BLaER1 (cell line): ENCODE results near the gene FAM53A.

Experiments used
- H3K27ac ChIP-seq: shearing (Covaris generic); formaldehyde crosslinking; 2 replicates; pipeline ENCODE4 v1.8.1; 2022
- H3K27me3 ChIP-seq: shearing (Covaris generic); formaldehyde crosslinking; 2 replicates; pipeline ENCODE4 v1.8.1; 2022
- H3K36me3 ChIP-seq: shearing (Covaris generic); formaldehyde crosslinking; 2 replicates; pipeline ENCODE4 v1.8.1; 2022
- H3K4me1 ChIP-seq: shearing (Covaris generic); formaldehyde crosslinking; 2 replicates; pipeline ENCODE4 v1.8.1; 2022
- H3K4me2 ChIP-seq: shearing (Covaris generic); formaldehyde crosslinking; 2 replicates; pipeline ENCODE4 v1.8.1; 2022
- H3K4me3 ChIP-seq: shearing (Covaris generic); formaldehyde crosslinking; 2 replicates; pipeline ENCODE4 v1.8.1; 2022
- H3K9ac ChIP-seq: shearing (Covaris generic); formaldehyde crosslinking; 2 replicates; pipeline ENCODE4 v1.8.1; 2022
- H3K9me3 ChIP-seq: shearing (Covaris generic); formaldehyde crosslinking; 2 replicates; pipeline ENCODE4 v1.8.1; 2022
- H4K20me1 ChIP-seq: shearing (Covaris generic); formaldehyde crosslinking; 2 replicates; pipeline ENCODE4 v1.8.1; 2022
- Cebpa-rat ChIP-seq: shearing (Covaris generic); IDR thresholded peaks from 2 replicates; pipeline ENCODE4 v1.8.1; 2022

FAM53A gene

DNA sequence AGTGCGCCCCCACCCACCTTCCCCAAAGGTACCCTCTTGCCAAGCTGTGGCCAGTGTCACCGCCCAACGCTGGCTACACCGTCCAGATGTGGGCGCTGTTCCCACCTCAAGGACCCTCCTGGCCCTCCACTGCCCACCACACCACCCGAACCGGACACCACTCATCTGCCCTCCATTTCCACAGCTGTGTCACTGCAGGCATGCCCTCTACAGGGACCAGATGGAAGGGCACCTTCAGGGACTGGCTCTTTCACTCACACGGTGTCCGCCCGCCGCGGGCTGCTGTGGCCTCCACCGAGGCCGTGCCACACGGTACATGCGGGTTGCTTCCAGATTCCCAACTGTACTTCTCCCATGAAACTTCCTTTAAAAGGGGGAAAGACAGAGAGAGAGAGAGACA, 87.7 kb downstream of the FAM53A start:
- peaks cover 5% of the 10 kb centered on the region for H3K36me3 ChIP-seq
- peaks cover 19% of the 10 kb centered on the region for H3K9me3 ChIP-seq
- peaks cover 75% of the 10 kb centered on the region for H3K4me1 ChIP-seq
- no peak for TF ChIP-seq Cebpa-rat
- no peaks in the 10 kb centered on the region for H3K27me3 ChIP-seq
- no peak overlapping the region for H3K9ac ChIP-seq
- H4K20me1 ChIP-seq = no peaks in the 10 kb centered on the region
- no peak overlapping the region for H3K4me3 ChIP-seq
- H3K27ac ChIP-seq = no peak overlapping the region
- H3K4me2 ChIP-seq = peak overlapping the region; percentile 90; the same call in 1 of the 2 replicates

DNA sequence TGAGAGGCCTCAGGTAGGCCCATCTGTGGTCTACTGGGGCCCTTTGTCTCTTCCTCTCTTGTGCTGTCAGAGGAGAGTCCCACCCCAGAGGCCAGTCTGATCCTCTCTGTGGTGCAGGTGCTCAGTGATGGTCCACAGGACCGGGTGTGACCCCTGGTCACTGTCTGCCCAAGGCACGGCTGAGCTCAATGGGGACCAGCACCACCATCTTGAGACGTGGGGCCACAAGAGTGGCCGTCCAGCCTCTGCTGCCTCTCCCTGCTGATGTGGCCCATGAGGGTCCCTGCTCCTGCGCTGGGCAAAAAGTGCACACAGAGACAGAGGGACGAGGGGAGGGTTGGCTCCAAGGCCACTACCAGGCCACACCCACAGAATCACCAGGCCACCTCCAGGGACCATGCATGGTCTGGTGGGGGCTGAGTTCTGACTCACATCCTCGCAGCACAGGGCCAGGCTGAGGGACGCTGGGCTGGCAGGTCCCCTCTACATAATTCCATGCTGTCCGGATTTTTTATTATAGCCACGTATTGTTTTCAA, 88.3 kb downstream of the FAM53A start:
- H3K27ac ChIP-seq = peak overlapping the region; percentile 51; the same call in 1 of the 2 replicates
- H4K20me1 ChIP-seq = no peaks in the 10 kb centered on the region
- peaks cover 24% of the 10 kb centered on the region for H3K9me3 ChIP-seq
- H3K9ac ChIP-seq = no peak overlapping the region
- peak overlapping the region; percentile 63 for H3K4me2 ChIP-seq
- peaks cover 70% of the 10 kb centered on the region for H3K4me1 ChIP-seq
- H3K4me3 ChIP-seq = no peak overlapping the region
- H3K36me3 ChIP-seq = peaks cover 10% of the 10 kb centered on the region
- no peak for TF ChIP-seq Cebpa-rat
- H3K27me3 ChIP-seq = no peaks in the 10 kb centered on the region

DNA sequence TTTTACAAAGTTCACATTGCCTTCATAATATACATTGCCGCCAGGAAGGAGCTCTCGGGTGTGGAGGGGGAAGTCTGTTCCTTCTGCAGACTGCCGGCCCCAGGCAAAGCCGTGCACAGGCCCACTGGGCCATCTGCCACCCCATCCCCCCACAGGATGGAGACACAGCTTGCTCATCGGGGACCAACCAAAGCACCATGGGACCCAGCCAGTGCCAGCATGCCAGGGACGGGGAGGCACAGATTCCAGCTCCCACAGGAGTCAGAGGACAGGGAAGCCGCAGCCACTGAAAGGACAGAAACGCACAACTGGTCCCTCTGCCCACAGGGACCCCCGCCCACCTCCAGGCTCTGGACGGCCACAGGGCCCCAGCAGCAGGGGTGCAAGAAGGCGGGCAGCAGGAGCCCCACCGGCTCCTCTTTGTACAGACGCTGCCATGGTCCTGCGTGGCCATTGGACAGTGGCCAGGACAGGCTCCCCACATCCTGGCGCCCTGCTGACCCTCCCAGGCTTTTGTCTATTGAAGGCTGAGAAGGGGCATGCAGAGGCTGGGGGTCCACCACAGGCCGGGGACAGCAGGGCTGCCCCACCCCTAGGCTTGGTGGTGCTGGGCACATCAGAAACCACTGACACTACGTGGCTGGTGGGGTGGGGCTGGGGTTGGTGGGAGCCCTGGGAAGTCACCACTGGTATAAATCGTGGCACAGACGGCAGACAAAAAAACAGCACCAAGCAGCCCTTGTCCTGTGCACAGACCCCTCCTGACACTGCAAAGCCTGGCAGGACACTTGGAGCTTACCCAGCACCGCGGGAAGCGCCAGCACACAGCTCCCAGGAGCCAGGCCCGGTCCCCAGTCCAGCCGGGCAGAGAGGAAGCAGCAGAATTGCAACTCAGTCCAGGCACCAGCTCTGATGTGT, 89.0 kb downstream of the FAM53A start:
- Histone ChIP-seq H3K27me3 (no peaks in the 10 kb centered on the region), H3K4me3 (no peak overlapping the region)

DNA sequence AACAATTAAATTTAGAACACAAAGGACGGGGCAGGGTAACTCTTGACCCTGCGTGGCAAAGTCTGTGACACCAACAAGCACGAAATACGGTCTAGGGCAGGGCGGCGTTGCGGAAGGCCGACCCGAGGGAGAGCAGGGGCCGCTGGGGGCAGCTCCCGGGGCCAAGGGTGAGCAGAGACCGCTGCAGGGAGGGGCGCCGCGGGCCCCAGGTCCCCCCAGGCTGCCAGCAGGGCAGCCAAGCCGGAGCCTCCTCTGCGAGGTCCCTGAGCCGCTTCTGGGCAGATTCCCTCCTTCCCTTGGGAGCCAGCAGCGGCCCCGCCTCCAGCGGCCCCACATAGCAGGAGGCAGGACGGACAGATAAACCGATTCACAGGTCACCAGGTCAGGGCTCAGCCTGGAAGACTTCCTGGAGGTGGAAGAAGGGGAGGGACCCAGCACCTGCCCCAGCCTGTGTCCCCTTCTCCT, 90.2 kb downstream of the FAM53A start:
- H3K27me3 ChIP-seq = no peaks in the 10 kb centered on the region
- no peak for TF ChIP-seq Cebpa-rat
- H3K4me1 ChIP-seq = peaks cover 51% of the 10 kb centered on the region
- H3K36me3 ChIP-seq = peaks cover 10% of the 10 kb centered on the region
- no peaks in the 10 kb centered on the region for H4K20me1 ChIP-seq
- H3K9me3 ChIP-seq = peaks cover 37% of the 10 kb centered on the region
- no peak overlapping the region for H3K27ac ChIP-seq
- no peak overlapping the region for H3K4me3 ChIP-seq
- H3K9ac ChIP-seq = no peak overlapping the region
- peak overlapping the region; percentile 63; the same call in 1 of the 2 replicates for H3K4me2 ChIP-seq

More for the DNA sequence above, 89.0 kb downstream of the FAM53A start:
- peaks cover 29% of the 10 kb centered on the region for H3K9me3 ChIP-seq
- H3K36me3 ChIP-seq = peaks cover 10% of the 10 kb centered on the region
- no peaks in the 10 kb centered on the region for H4K20me1 ChIP-seq
- H3K4me2 ChIP-seq = peak overlapping the region; percentile 63
- no peak overlapping the region for H3K9ac ChIP-seq
- H3K4me1 ChIP-seq = peaks cover 63% of the 10 kb centered on the region
- TF ChIP-seq Cebpa-rat = no peak
- H3K27ac ChIP-seq = peak overlapping the region; percentile 51; the same call in 1 of the 2 replicates

DNA sequence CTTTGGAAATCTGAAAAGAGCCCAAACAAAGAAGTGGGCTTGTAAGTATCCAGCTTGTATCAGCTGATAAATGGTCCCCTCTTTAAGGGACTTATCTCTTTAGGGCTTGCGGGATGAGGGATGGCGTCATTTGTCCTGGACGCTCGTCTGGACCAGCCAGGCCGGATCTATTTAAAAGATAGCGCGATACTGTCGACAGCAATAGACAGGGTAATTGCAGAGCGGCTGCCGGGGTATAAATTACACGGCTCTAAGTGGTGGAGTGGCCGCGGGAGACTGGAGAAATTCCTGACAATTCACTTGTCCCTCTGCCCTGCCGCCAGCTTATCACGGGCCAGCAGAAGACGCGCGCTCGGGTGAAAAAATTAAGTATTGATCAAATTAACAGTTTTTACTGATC, 90.7 kb downstream of the FAM53A start:
- H3K4me1 ChIP-seq = peaks cover 46% of the 10 kb centered on the region
- H3K36me3 ChIP-seq = peaks cover 10% of the 10 kb centered on the region
- no peak overlapping the region for H3K27ac ChIP-seq
- H3K9me3 ChIP-seq = peaks cover 42% of the 10 kb centered on the region
- H3K4me2 ChIP-seq = no peak overlapping the region
- TF ChIP-seq Cebpa-rat = no peak
- H3K27me3 ChIP-seq = no peaks in the 10 kb centered on the region
- H4K20me1 ChIP-seq = no peaks in the 10 kb centered on the region
- no peak overlapping the region for H3K4me3 ChIP-seq
- no peak overlapping the region for H3K9ac ChIP-seq

DNA sequence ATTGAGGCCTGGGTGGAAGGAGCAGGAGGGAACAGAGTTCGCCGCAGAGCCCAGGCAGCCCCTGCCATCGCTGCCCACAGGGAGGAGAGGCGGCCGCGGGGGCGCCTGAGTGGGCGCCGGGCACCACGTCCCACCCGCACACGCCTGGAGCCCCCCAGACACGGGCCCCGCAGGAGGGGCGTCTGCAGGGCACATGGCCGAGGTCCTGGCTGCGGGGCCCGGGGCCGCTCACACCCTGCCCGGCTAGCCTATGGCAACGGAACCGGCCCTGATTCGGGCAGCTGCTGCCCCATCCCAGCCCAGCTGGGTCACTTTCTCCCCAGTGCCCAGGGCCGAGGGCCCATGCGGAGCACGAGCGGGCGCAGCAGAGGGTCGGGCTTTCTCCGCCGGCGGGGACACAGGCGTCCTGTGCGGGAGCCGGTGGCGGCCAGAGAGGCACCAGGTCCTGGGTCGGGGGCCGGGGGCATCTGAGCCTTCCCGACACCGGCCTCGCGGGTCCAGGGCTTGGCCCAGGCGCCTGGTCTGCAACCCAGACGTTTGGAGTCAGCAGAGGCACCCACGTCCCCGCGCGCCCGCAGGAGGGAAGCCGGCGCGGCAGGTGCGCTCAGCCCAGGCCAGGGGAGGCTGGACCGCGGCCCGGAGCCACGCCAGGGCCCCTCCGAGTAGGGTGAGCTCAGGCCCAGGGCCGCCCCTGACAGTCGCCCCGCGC, 91.2 kb downstream of the FAM53A start:
- no peak overlapping the region for H3K4me3 ChIP-seq
- H3K9ac ChIP-seq = no peak overlapping the region
- H3K4me2 ChIP-seq = no peak overlapping the region
- H3K27ac ChIP-seq = no peak overlapping the region
- H3K4me1 ChIP-seq = peaks cover 40% of the 10 kb centered on the region
- H3K27me3 ChIP-seq = no peaks in the 10 kb centered on the region
- H3K9me3 ChIP-seq = peaks cover 46% of the 10 kb centered on the region
- H3K36me3 ChIP-seq = peaks cover 10% of the 10 kb centered on the region
- no peaks in the 10 kb centered on the region for H4K20me1 ChIP-seq
- TF ChIP-seq Cebpa-rat = no peak

DNA sequence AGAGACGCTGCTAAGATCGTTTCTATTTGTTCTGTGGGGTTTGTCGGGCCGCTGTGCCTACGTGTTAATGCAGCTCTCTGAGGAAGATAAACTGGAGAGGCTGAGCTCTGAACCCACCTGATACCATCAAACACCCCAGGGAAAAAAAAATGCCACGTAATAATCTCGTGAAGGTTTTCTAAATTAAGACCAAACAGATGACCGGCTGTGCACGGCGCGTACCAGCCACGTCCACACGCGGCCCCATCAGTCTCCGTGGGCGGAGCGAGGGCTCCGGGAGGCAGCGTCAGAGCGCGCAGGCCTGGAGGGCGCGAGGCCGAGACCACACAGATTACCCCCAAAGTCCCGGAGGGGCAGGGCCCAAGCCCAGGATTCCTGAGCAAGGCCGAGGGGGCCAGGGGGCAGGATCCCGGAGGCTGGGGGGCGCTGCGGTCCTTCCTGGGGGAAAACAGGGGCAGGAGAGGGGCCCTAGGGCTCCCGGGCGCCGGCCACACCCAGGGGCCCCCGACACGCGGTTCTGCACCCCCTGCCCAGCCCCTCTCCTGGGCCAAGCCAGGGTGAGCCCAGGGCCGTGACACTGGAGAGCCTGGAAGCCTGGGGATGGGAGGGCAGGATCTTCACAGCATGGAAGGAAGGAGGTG, 91.9 kb downstream of the FAM53A start:
- Histone ChIP-seq H3K36me3 (peaks cover 10% of the 10 kb centered on the region), H3K9me3 (peaks cover 49% of the 10 kb centered on the region), H3K27ac (no peak overlapping the region), H3K4me1 (peaks cover 33% of the 10 kb centered on the region), H3K27me3 (no peaks in the 10 kb centered on the region), H4K20me1 (no peaks in the 10 kb centered on the region), H3K4me2 (no peak overlapping the region), H3K4me3 (no peak overlapping the region), H3K9ac (no peak overlapping the region)
- no peak for TF ChIP-seq Cebpa-rat

DNA sequence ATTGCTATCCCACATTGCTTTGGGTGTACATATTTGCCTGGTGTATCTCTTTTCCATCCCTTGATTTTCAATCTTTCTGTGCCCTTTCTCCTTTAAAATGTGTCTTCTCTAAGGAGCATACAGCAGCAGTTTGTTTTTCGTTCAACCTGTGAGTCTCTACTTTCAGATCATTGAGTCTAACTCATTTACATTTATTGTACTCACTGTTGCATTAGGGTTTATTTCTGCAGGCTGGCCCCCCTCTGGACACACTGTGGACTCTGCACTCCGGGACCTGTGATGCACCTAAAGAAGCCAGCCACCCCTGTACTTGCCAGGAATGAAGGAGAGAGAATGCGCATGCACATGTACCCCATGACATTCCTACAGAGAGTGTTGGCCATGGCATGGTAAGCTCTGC, 93.0 kb downstream of the FAM53A start:
- peaks cover 25% of the 10 kb centered on the region for H3K4me1 ChIP-seq
- H3K27ac ChIP-seq = no peak overlapping the region
- peaks cover 55% of the 10 kb centered on the region for H3K9me3 ChIP-seq
- no peak overlapping the region for H3K4me3 ChIP-seq
- no peaks in the 10 kb centered on the region for H4K20me1 ChIP-seq
- no peaks in the 10 kb centered on the region for H3K27me3 ChIP-seq
- H3K4me2 ChIP-seq = no peak overlapping the region
- peaks cover 10% of the 10 kb centered on the region for H3K36me3 ChIP-seq
- TF ChIP-seq Cebpa-rat = no peak
- H3K9ac ChIP-seq = no peak overlapping the region

DNA sequence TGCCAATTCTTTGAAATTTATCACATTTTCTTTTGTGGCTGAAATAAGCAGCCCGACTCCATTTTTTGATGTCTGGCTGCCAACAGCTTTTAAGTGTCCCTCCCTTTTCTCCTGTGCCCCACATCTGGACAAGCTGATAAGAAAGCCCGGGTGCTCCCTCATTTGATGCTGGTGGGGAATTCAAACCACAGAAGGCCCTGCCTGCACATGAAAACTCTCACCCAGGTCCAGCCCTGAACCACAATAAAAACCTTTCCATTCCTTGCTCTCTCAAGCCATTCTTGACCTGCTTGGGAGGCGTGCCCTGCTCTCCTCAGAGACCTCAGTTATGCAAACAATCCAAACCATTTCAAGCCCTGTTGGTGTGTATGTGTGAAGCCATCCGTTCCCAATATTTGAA, 93.9 kb downstream of the FAM53A start:
- Histone ChIP-seq H4K20me1 (no peaks in the 10 kb centered on the region), H3K4me2 (no peak overlapping the region), H3K27me3 (no peaks in the 10 kb centered on the region), H3K9me3 (peaks cover 55% of the 10 kb centered on the region), H3K27ac (no peak overlapping the region), H3K36me3 (peaks cover 10% of the 10 kb centered on the region), H3K4me1 (peaks cover 17% of the 10 kb centered on the region), H3K9ac (no peak overlapping the region), H3K4me3 (no peak overlapping the region)
- TF ChIP-seq Cebpa-rat = no peak
